Prostate gland (tissue), 2 donors: ENCODE results near the gene PRKCQ.

Experiments
- CTCF ChIP-seq, 4 experiments: fragments of 200-600 bp in 2 of 4; fragments of 450-650 bp in 2 of 4; sonication (generic) in 2 of 4; IDR thresholded peaks; 1 replicate in 3 of 4; 2 replicates in 1 of 4; pipeline ENCODE4 v1.5.1; 2016 to 2019; ENCODE audit warnings: antibody characterized with exemption in 4 of 4, mild to moderate bottlenecking in 2 of 4, moderate library complexity in 2 of 4
- POLR2A ChIP-seq: fragments of 450-650 bp; IDR thresholded peaks from one replicate; pipeline ENCODE4 v1.6.1; 2016; ENCODE audit warnings: antibody characterized with exemption, mild to moderate bottlenecking
- POLR2AphosphoS5 ChIP-seq: sonication (generic); formaldehyde crosslinking; IDR thresholded peaks from one replicate; pipeline ENCODE4 v1.6.1; 2017; ENCODE audit warnings: antibody characterized with exemption

- no peak for TF ChIP-seq CTCF (IDR thresholded peaks at IDR 0.05)
- TF ChIP-seq POLR2A, result no peak
- TF ChIP-seq POLR2AphosphoS5, result no peak
Measured at GRCh38 chr10:6503171-6503570, 76.9 kb downstream of the PRKCQ start.
